Cardiac muscle cell (in vitro differentiated cells and primary cell): Measurements from ENCODE around the gene TOR1B. TPM values are rescaled to one million over a fixed set of nuclear protein-coding genes. Genes with fewer than 3 reads are reported as not detected.
"Not testable (repeated sequence)": the region's sequence is repeated elsewhere in the genome, so short reads cannot be mapped to it uniquely, and the experiment has no call there.

Source experiments
- DNase-seq, 2 donors: peaks; one replicate each; pipeline versions ENCODE4 v3.0.0 to v3.0.0-alpha.2; 2010 to 2017; ENCODE audit warnings: low read depth in 1 of 2, low spot score in 1 of 2
- H3K27ac ChIP-seq: fragments of 200-600 bp; sonication (generic); 2 replicates; pipeline ENCODE4 v1.5.1; 2016
- H3K27me3 ChIP-seq: fragments of 200-600 bp; sonication (generic); 2 replicates; pipeline ENCODE4 v1.6.0; 2016; ENCODE audit warnings: control low read depth
- H3K36me3 ChIP-seq: fragments of 200-600 bp; sonication (generic); 2 replicates; pipeline ENCODE4 v1.5.1; 2016; ENCODE audit warnings: control low read depth
- H3K4me1 ChIP-seq: fragments of 200-600 bp; sonication (generic); 2 replicates; pipeline ENCODE4 v1.8.1; 2017; ENCODE audit warnings: low read depth, mild to moderate bottlenecking, mixed run types
- H3K4me3 ChIP-seq: fragments of 200-600 bp; sonication (generic); 2 replicates; pipeline ENCODE4 v1.5.1; 2016; ENCODE audit warnings: mild to moderate bottlenecking
- H3K9me3 ChIP-seq: fragments of 200-600 bp; sonication (generic); 2 replicates; pipeline ENCODE4 v1.5.1; 2017; ENCODE audit warnings: low read depth, mild to moderate bottlenecking, control low read depth
- CTCF ChIP-seq: IDR thresholded peaks from 2 replicates; pipeline ENCODE4 v1.5.1; 2012; ENCODE audit warnings: low read depth, mild to moderate bottlenecking, low read length
- polyA plus RNA-seq: library from polyadenylated mRNA; unstranded; fragments of >200 nt; fragmentation: Nextera tagmentation; extraction: Ambion mirVana; gene quantifications from 2 replicates; pipeline ENCODE4 v1.2.1, GENCODE V29; 2016
- total RNA-seq: library from RNA; depleted of rRNA; stranded (reverse); fragments of >200 nt; gene quantifications from 2 replicates; pipeline ENCODE4 v1.2.3, GENCODE V29; 2016

TOR1B gene
- total and polyA plus RNA-seq, 2 experiments from 2014 or later = 12.7 to 18.0 TPM

- Histone ChIP-seq H3K27me3 (no peaks in the 10 kb centered on the region), H3K9me3 (no peaks in the 10 kb centered on the region), H3K27ac (peak overlapping the region; percentile 66), H3K4me3 (no peak overlapping the region), H3K4me1 (peaks cover 10% of the 10 kb centered on the region), H3K36me3 (no peaks in the 10 kb centered on the region)
- DNase-seq = no peak
- TF ChIP-seq CTCF = no peak
Measured at GRCh38 chr9:129759804-129760502, 43.0 kb upstream of the TOR1B start.

GRCh38 chr9:129760784-129761183 is 42.2 kb upstream of the TOR1B start:
- not testable (repeated sequence) for H3K27ac ChIP-seq, H3K9me3 ChIP-seq, DNase-seq, H3K4me3 ChIP-seq, H3K27me3 ChIP-seq, H3K36me3 ChIP-seq
- peaks cover 10% of the 10 kb centered on the region for H3K4me1 ChIP-seq

- H3K4me3 ChIP-seq = no peak overlapping the region
- no peak overlapping the region for H3K27ac ChIP-seq
- no peaks in the 10 kb centered on the region for H3K9me3 ChIP-seq
- DNase-seq = peak in 1 of 2 donors; percentile 91
- H3K4me1 ChIP-seq = peaks cover 10% of the 10 kb centered on the region
- H3K27me3 ChIP-seq = no peaks in the 10 kb centered on the region
- TF ChIP-seq CTCF = no peak
- H3K36me3 ChIP-seq = no peaks in the 10 kb centered on the region
Measured at GRCh38 chr9:129761293-129761900, 41.6 kb upstream of the TOR1B start.

GRCh38 chr9:129761901-129762369 is 41.0 kb upstream of the TOR1B start:
- TF ChIP-seq CTCF = no peak
- Histone ChIP-seq H3K27me3 (no peaks in the 10 kb centered on the region), H3K4me3 (no peak overlapping the region), H3K36me3 (no peaks in the 10 kb centered on the region), H3K27ac (no peak overlapping the region), H3K9me3 (no peaks in the 10 kb centered on the region), H3K4me1 (peaks cover 10% of the 10 kb centered on the region)
- peak in 1 of 2 donors; percentile 89 for DNase-seq

GRCh38 chr9:129762370-129762984 is 40.5 kb upstream of the TOR1B start:
- not testable (repeated sequence) for H3K4me3 ChIP-seq, H3K27ac ChIP-seq, H3K27me3 ChIP-seq, H3K36me3 ChIP-seq, H3K9me3 ChIP-seq
- DNase-seq = peak in 1 of 2 donors; percentile 96
- H3K4me1 ChIP-seq = peaks cover 10% of the 10 kb centered on the region

GRCh38 chr9:129762985-129763926 is 39.7 kb upstream of the TOR1B start:
- no peaks in the 10 kb centered on the region for H3K27me3 ChIP-seq
- no peak overlapping the region for H3K4me3 ChIP-seq
- DNase-seq = peak in 1 of 2 donors; percentile 95
- TF ChIP-seq CTCF = no peak
- no peaks in the 10 kb centered on the region for H3K36me3 ChIP-seq
- H3K4me1 ChIP-seq = peaks cover 10% of the 10 kb centered on the region
- H3K9me3 ChIP-seq = no peaks in the 10 kb centered on the region
- H3K27ac ChIP-seq = no peak overlapping the region
